Esophagus (tissue), 2 donors: ENCODE results near the gene BLOC1S4. TPM values are rescaled to one million over a fixed set of nuclear protein-coding genes. Genes with fewer than 3 reads are reported as not detected.
"Not testable (repeated sequence)": the region's sequence is repeated elsewhere in the genome, so short reads cannot be mapped to it uniquely, and the experiment has no call there.

Experiments
- H3K27ac ChIP-seq, 2 donors: one replicate each; pipeline ENCODE4 v1.5.1; 2013; ENCODE audit warnings: low read depth in 2 of 2, mild to moderate bottlenecking in 2 of 2, inconsistent platforms in 1 of 2, low read length in 1 of 2, moderate library complexity in 1 of 2
- H3K27me3 ChIP-seq, 2 donors: one replicate each; pipeline ENCODE4 v1.6.1; 2013; ENCODE audit warnings: low read length in 2 of 2, control low read depth in 1 of 2, mild to moderate bottlenecking in 1 of 2; ENCODE audit not compliant: insufficient read depth in 2 of 2, control insufficient read depth in 1 of 2
- H3K36me3 ChIP-seq, 2 donors: one replicate each; pipeline ENCODE4 v1.6.1; 2013; ENCODE audit warnings: low read length in 1 of 2; ENCODE audit not compliant: control insufficient read depth in 2 of 2, insufficient read depth in 2 of 2
- H3K4me1 ChIP-seq, 2 donors: one replicate each; pipeline ENCODE4 v1.6.1; 2013; ENCODE audit warnings: low read length in 1 of 2; ENCODE audit not compliant: control insufficient read depth in 2 of 2, insufficient read depth in 2 of 2
- H3K4me3 ChIP-seq, 2 donors: one replicate each; pipeline ENCODE4 v1.5.1; 2013; ENCODE audit warnings: low read length in 2 of 2, mild to moderate bottlenecking in 2 of 2, low read depth in 1 of 2, moderate library complexity in 1 of 2
- H3K9me3 ChIP-seq, 2 donors: one replicate each; pipeline ENCODE4 v1.6.1; 2013; ENCODE audit warnings: mild to moderate bottlenecking in 2 of 2, low read depth in 1 of 2, low read length in 1 of 2, moderate library complexity in 1 of 2; ENCODE audit not compliant: control insufficient read depth in 2 of 2, insufficient read depth in 1 of 2
- WGBS, 2 donors: extraction: QIAGEN DNeasy Blood & Tissue Kit; methylation state at CpG; one replicate each; pipeline ENCODE4 v1.1.7; 2013; 5-methylcytosine and 5-hydroxymethylcytosine counted together
- polyA plus RNA-seq, 2 donors: library from polyadenylated mRNA; stranded (reverse); fragments of 200-250 nt; gene quantifications; one replicate each; pipeline ENCODE4 v1.2.3, GENCODE V29; 2013
- donor health status: healthy with polysubstance abuse.
- donor health status: Bipolar disorder and iron deficiency.

Gene BLOC1S4
- polyA plus RNA-seq, 2 donors: 5.4 to 9.9 TPM

DNA sequence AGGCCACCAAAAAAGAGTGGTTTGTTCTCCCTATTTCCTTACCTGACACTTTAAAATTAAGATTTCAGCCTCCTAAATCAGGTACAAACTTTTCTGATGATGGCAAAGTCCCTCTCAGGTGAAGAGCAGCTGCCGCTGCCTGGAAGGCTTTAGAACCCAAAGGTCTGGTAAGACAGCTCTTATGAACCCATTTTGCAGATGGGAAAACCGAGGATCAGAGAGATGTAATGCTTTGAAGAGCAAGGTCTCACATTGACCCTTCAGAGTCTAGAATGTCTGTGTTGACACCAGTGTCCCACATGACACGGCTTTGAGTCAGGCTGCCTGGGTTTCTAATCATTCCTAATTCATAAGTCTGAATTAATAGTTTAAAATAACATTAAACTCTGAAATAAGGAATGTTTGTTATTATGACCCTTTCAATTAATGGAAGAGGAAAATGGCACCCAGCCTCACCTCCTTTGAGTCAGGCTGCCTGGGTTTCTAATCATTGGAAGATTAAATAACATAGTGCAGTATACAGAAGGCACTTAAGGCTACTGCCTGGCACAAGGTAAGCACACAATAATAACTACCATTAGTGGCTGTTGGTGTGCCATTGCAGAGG lies 38.6 kb downstream of the BLOC1S4 start:
- Histone ChIP-seq H3K4me1 (peaks cover 0 to 16% of the 10 kb centered on the region in 2 donors), H3K27me3 (no peaks in the 10 kb centered on the region), H3K9me3 (no peaks in the 10 kb centered on the region), H3K27ac (peak overlapping the region; percentile 30 to 80), H3K36me3 (no peaks in the 10 kb centered on the region), H3K4me3 (no peak overlapping the region)
- WGBS, 2 donors: 85 to 91% methylated on average over 3 of the region's 3 CpGs

DNA sequence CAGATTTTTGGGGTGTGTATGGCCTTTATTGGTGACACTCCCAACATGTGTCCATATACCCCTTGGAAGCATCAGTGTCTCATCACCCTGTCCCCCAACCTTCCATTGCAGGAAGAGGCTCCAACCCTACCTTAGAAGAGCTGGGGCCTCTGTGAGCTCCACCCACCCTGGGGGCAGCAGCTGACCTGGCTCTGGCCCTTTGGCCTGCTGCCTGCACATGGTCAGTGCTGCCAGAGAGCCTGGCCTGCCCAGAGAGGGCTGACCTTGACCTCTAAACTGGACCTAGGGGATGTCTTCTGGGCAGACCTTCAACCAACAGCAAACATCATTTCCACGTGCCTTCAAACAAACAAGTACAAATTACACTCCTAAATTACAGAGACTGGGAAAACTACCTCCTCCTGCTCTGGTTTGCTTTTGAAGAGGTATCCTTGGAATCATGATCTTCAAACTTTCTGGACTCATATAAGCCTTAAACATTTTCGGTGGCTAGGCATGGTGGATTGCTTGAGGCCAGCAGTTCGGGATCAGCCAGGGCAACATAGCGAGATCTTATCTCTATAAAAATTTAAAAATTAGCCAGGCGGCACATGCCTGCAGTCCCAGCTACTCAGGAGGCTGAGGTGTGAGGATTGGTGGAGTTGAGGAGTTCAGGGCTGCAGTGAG lies 39.2 kb downstream of the BLOC1S4 start:
- no peaks in the 10 kb centered on the region for H3K27me3 ChIP-seq
- no peaks in the 10 kb centered on the region for H3K36me3 ChIP-seq
- 78 to 82% methylated on average over 5 of the region's 5 CpGs for WGBS, 2 donors
- no peak overlapping the region for H3K4me3 ChIP-seq
- peaks cover 0 to 10% of the 10 kb centered on the region in 2 donors for H3K4me1 ChIP-seq
- no peaks in the 10 kb centered on the region for H3K9me3 ChIP-seq
- peak overlapping the region in 1 of 2 donors; percentile 52 for H3K27ac ChIP-seq

DNA sequence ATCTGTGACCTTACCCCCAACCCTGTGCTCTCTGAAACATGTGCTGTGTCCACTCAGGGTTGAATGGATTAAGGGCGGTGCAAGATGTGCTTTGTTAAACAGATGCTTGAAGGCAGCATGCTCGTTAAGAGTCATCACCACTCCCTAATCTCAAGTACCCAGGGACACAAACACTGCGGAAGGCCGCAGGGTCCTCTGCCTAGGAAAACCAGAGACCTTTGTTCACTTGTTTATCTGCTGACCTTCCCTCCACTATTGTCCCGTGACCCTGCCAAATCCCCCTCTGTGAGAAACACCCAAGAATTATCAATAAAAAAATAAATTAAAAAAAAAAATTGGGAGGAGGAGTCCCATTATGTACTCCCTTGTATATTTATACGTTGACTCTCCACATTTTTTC lies 40.4 kb downstream of the BLOC1S4 start:
- WGBS, 2 donors: 67 to 84% methylated on average over 2 of the region's 6 CpGs
- H3K9me3 ChIP-seq, H3K4me1 ChIP-seq, H3K27me3 ChIP-seq, H3K27ac ChIP-seq, H3K4me3 ChIP-seq, H3K36me3 ChIP-seq: not testable (repeated sequence)

DNA sequence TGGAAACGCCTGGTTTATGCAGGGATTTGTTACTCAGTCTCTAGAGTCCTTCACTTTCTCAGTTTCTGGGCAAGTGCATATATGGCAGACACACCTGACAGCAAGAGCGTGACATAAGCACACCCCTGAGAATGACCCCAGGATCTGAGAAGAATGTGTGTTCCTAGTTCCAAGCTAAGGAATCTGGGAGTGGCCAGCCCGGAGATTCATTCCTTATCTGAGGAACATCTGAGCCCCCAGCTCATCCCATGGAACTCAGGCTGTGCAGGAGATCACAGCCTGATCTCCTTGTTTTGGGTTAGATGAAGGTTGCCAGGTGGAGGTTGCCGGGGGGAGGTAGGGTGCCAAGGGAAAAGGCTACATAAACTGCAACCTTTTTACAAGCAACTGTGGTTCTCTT lies 42.8 kb downstream of the BLOC1S4 start:
- H3K9me3 ChIP-seq: no peaks in the 10 kb centered on the region
- peaks cover 2 to 6% of the 10 kb centered on the region in 2 donors for H3K4me1 ChIP-seq
- no peak overlapping the region for H3K27ac ChIP-seq
- H3K36me3 ChIP-seq: no peaks in the 10 kb centered on the region
- H3K27me3 ChIP-seq: no peaks in the 10 kb centered on the region
- no peak overlapping the region for H3K4me3 ChIP-seq
- WGBS, 2 donors: 76 to 77% methylated on average over 4 of the region's 4 CpGs

DNA sequence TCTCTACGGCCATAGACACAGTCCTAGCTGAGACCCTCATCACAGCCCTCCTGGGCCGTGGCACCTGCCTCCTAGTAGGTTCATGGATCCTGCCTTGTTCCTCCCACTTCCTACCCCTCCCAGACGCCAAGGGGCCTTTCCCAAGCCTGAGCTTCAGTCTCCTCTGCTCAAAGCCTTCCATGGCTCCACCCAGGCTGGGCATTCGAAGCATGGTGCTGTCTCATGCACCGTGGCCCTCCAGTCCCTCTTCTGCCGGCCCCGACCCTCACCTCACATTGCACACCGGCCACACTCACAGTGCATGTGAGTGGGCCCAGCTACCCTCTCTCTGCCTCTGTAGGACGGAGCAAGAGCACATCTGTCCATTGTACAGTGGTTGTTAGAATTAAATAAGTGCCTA lies 44.9 kb downstream of the BLOC1S4 start:
- WGBS, 2 donors: 83 to 93% methylated on average over 9 of the region's 9 CpGs
- H3K27me3 ChIP-seq: no peaks in the 10 kb centered on the region

DNA sequence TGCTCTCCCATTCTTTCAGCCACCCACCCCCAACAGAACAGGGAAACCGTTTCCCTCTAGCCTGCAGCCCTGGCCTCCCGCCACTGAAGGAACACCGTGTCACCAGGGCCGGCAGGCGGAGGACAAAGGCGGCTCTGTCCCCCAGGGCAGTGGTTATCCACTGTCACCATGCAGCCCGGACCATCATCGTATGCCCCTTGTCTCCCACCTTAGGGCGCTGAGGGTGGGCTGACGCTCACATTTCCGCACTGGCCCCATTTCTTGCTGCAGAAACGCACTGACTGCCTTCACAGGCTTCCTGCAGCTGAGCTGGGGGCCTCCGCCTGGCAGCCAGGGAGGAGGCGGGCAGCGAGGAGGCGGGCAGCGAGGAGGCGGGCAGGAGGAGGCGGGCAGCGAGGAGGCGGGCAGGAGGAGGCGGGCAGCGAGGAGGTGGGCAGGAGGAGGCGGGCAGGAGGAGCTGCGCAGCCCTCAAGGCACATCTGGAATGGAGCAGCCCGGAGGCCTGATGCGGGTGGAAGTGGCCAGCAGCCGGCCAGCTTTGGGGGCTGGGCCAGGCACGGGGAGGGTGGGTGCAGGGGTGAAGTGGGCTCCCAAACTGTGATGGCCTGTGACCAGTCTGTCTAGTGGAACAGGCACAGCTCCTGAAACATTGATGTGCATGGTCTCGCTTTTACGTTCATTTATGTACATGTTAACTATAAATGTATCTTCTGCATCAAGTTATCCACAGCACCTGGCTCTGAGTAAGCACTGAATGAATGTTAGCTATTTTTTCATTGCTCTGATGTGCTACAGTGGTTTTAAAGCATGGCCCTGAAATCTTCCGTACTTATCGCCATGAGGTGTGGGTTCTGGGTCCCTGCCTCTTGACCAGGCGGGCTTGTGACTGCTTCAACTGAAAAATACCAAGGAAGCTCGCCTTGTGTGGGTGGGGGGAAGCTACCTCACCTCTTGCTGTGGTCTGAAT lies 46.0 kb downstream of the BLOC1S4 start:
- Histone ChIP-seq H3K9me3 (no peaks in the 10 kb centered on the region), H3K4me1 (peaks cover 2 to 6% of the 10 kb centered on the region in 2 donors), H3K27me3 (no peaks in the 10 kb centered on the region), H3K27ac (no peak overlapping the region), H3K4me3 (no peak overlapping the region), H3K36me3 (no peaks in the 10 kb centered on the region)
- 79 to 83% methylated on average over 35 of the region's 35 CpGs for WGBS, 2 donors

More for the DNA sequence above, 44.9 kb downstream of the BLOC1S4 start:
- no peak overlapping the region for H3K27ac ChIP-seq
- H3K4me1 ChIP-seq: peaks cover 2 to 6% of the 10 kb centered on the region in 2 donors
- H3K4me3 ChIP-seq: no peak overlapping the region
- no peaks in the 10 kb centered on the region for H3K9me3 ChIP-seq
- no peaks in the 10 kb centered on the region for H3K36me3 ChIP-seq

DNA sequence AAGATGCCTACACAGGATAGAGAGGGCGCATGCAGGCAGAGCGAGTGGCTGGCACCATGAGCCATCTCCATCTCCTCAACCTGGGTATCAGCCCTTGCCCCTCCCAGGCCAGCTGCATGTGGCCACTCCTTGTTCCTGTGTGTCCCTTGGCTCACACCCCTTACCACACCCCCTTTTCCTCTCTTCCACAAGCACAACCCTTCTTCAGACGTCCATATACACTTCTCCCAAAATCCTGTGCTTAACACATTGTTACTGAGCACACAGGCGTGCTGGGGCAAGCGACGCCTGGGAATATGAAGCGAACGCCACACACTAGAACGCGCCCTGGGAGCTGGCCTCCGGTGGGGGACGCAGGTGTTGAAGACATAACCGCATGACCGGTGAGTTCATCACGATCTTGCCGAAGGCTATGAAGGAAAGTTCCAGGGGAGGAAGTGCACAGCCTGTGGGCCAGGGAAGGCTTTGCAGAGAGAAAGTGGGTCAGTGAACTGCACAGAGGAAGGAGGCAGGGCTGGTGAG lies 47.4 kb downstream of the BLOC1S4 start:
- no peaks in the 10 kb centered on the region for H3K9me3 ChIP-seq
- no peaks in the 10 kb centered on the region for H3K36me3 ChIP-seq
- peaks cover 2 to 6% of the 10 kb centered on the region in 2 donors for H3K4me1 ChIP-seq
- whole genome bisulfite sequencing, 2 donors: 49 to 60% methylated on average over 16 of the region's 16 CpGs
- no peaks in the 10 kb centered on the region for H3K27me3 ChIP-seq
- H3K27ac ChIP-seq: peak overlapping the region; percentile 25 to 37
- peak overlapping the region in 1 of 2 donors; percentile 15 for H3K4me3 ChIP-seq

DNA sequence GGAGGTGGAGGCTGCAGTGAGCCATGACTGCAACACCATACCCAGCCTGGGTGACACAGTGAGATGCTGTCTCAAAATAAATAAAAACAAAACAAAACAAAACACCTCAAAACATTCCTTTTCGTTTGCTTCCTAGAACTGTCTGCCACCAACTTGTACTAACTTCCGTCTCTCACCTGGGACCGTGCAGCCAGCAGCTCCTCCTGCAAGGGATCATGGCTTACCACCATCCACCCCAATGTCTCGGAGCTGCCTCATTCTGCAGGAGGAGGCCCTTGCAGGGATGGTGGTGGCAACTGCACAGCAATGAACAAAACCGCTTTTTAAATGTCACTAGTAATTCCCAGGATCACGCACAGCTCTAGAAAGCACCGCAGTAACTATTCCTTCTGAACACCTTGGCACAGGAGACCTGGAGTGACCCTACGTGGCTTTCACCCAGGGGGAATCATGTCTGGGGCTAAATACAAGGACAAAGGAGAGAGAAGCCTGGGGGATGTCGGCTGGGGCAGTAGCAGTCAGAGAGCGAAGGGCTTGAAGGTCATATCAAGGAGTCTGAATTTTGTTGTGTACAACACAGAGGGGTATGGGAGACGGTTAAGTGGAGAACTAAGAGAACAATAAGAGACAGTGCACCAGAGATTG lies 49.1 kb downstream of the BLOC1S4 start:
- H3K9me3 ChIP-seq: no peaks in the 10 kb centered on the region
- H3K4me3 ChIP-seq: no peak overlapping the region
- no peaks in the 10 kb centered on the region for H3K27me3 ChIP-seq
- H3K27ac ChIP-seq: no peak overlapping the region
- H3K4me1 ChIP-seq: peaks cover 2 to 8% of the 10 kb centered on the region in 2 donors
- H3K36me3 ChIP-seq: no peaks in the 10 kb centered on the region
- WGBS, 2 donors: 84 to 88% methylated on average over 11 of the region's 11 CpGs

DNA sequence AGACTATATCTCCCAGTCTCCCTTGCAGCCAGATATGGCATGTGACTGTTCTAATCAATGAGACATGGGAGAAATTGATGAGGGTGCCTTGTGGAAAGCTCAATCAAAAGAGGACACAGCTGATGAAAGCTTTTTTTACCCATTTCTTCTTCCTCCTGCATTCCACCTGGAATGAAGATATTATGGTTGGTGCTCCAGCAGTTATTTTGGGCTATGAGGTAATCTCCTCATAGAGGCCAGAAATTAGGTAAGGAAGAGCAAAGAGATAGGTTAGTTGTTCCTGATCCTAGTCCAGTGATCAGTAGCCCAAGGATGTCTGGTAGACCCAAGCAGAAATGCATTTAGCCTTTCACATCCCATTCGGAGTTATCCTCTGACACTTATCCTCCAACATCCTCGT lies 49.7 kb downstream of the BLOC1S4 start:
- Histone ChIP-seq H3K4me1 (peaks cover 2 to 11% of the 10 kb centered on the region in 2 donors), H3K36me3 (no peaks in the 10 kb centered on the region), H3K9me3 (no peaks in the 10 kb centered on the region), H3K27ac (no peak overlapping the region), H3K4me3 (no peak overlapping the region), H3K27me3 (no peaks in the 10 kb centered on the region)
- 94 to 95% methylated on average over 2 of the region's 2 CpGs for WGBS, 2 donors
